GM12801 (cell line): ENCODE data around the gene DOCK4.

Experiments used
- TF ChIP-seq, protein P1 (sequence below): IDR thresholded peaks from one replicate; pipeline ENCODE4 v1.5.1; 2011; ENCODE audit warnings: control low read depth; ENCODE audit not compliant: insufficient read length; ENCODE audit errors: extremely low read depth

The DOCK4 gene

DNA sequence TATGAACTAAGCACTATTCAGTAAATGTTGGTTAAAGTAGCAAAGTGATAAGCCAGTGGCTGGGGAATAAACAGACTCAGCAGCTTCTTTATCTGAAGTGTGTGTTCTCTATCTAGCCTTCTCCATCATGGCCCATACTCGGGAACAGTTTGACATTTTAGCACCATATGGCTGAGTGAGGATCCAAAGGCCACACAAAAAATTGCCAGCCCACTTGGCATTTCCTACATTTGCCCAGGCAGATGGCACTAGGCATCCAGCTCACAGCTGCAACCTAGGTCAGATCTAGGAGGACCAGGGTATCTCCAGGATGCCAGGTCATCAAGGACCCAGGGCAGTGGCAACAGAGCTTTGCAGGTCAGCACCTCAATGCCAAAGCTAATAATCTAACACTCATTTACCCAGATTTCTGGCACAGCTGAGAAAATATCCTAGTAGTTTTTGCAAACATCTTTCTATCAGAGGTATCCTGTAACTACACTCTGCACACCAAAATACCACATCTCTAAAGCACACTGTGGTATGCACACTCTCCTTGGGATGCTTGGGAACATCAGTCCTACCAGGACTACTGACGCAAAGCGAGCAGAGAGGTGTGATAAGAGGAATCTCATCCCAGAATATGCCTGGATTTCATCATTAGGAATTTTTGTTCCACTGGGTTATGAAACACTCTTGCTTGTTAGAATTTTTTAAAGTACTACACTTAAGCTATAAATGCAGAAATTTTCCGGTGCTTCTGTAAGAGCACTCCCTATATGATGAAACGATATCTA lies 61.7 kb downstream of the DOCK4 start:
- TF ChIP-seq, protein P1, sequence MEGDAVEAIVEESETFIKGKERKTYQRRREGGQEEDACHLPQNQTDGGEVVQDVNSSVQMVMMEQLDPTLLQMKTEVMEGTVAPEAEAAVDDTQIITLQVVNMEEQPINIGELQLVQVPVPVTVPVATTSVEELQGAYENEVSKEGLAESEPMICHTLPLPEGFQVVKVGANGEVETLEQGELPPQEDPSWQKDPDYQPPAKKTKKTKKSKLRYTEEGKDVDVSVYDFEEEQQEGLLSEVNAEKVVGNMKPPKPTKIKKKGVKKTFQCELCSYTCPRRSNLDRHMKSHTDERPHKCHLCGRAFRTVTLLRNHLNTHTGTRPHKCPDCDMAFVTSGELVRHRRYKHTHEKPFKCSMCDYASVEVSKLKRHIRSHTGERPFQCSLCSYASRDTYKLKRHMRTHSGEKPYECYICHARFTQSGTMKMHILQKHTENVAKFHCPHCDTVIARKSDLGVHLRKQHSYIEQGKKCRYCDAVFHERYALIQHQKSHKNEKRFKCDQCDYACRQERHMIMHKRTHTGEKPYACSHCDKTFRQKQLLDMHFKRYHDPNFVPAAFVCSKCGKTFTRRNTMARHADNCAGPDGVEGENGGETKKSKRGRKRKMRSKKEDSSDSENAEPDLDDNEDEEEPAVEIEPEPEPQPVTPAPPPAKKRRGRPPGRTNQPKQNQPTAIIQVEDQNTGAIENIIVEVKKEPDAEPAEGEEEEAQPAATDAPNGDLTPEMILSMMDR = no peak

DNA sequence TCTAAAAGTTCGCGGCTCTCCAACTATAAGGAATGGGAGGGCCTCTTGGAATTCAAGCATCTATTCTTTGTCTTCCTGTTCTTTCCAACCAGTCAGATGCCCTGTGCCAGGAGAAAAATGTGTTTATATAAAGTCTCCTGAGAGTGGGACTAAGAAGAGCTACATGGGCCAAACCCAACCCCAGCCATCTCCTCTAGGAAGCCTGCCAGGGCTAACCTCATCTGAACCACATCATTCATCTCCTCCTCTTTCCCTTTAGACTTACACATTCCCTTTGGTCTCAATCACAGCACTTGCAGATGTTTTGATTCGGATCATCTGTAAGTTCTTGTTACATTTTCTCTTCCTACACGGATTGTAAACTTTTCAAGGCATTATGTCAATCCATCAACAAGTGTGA lies 62.6 kb downstream of the DOCK4 start:
- TF ChIP-seq, protein P1 = no peak

DNA sequence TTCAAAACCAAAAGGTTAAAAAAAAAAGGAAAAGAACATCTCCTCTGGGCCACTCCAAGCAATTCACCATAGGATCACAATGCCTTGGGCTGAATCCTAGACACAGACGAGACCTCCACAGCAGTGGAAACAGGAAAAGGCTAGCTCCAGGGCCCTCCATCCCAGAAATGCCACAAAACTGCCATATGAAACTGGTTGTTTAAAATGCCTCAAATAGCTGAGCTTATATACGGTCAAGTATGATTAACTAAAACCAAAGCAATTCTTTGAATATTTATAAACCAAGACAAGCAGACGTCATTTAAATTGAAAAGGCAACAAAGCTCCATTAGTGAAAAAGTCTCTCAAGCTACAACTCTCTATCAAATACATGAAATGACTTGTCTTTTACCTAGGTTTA lies 63.1 kb downstream of the DOCK4 start:
- TF ChIP-seq, protein P1 = no peak

DNA sequence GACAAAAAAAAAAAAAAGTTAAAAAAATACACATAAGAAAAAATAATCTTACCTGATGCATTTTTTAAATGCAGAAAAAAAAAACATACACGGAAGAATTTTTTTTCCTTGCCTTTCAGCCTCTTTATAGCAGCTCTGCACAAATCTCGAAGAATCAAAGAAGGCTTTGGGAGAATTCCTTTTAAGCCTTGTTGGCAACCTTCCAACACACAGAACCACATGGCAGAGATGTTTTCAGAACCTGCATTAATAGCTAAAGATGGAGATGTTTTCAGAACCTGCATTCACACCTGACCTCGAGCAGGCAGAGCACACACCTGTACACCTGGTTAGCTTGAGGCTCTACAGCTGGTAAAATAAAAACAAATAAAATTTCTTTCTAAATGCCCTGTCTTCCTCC lies 65.6 kb downstream of the DOCK4 start:
- TF ChIP-seq, protein P1 = no peak

DNA sequence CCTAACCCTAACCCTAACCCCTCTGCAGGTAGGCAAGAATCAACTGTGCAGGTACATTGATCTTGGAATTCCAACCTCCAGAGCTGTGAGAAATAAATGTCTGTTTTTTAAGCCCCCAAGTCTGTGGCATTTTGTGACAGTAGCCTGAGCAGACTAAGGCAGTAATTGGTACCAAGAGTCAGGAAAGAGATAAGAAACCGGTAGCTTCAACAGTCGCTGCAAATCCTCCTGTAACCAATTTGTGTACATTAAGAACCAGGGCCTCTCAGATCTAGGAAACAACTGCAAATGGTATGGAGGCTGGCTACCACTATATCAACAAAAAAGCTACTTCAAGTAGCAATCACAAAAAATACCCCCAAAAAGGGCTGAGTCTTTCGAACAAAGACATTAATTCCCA lies 67.3 kb downstream of the DOCK4 start:
- TF ChIP-seq, protein P1 = no peak

DNA sequence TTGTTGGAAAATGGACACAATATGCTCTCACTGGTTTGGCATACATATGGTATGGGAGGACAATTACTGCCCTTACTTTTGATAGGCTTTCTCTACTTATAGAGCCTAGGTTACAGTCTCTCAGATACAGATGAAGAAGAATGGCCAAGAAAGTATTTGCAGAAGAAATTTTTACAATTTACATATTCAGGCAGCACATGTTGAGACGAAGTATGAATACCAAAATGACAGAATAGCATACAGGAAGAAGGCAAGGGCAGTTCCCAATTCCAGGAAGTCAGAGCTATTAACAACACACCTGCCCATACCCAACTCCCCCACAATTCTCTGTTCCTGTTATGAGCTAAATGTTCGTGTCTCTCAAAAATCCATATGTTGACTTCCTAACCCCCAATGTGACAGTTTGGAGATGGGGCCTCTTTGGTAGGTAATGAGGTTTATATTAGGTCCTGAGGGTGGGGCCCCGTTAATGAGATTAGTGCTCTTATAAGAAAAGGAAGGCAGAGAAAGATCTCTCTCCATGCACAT lies 67.8 kb downstream of the DOCK4 start:
- TF ChIP-seq, protein P1 = no peak

DNA sequence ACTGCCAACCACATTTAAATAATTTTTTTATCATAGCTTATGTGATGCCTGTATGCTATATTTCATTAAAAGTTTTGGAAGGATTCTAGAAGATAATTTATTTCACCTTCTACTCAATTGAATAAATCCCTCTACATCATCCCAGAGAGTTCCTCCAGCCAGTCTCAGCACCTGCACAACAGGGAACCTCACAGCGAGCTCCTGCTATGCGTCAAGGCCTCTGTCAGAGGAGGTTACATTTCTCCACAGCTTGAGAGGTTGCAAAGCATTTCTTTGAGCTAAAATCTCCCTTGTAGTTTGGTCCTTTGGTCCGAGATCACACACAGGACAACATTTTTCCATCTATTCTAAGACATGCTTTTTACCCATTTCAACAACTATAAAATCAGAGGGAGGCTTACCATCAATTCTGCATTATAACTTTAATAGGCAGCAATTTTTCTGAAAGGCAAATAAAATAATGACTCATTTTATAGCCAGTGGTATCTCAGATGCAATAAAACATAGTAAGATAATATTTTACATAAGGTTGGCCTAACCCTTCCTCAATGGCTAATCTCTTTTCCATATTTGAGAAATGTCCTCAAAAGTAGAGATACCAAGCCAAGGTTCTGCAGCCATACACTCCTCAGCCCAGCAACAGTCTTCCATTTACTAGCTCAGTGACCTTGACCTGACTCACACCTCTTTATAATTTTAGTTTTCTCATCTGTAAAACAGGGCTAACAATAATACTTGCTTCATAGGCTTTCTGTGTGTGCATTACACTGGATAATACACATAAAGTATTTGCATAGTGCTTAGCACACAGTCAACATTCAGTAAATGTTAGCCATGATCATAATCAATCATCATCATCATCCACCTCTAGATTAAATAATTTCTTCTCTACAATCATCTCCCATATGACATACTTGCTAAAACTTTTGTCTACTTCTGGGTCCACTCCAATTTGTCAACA lies 68.8 kb downstream of the DOCK4 start:
- TF ChIP-seq, protein P1 = no peak
